Nephron progenitor cell (in vitro differentiated cells): Measurements from ENCODE around the gene EEF1A2.

Source experiments
- DNase-seq: peaks from one replicate; pipeline ENCODE4 v3.0.0; 2021
- H3K27ac Mint-ChIP-seq: 2 replicates; pipeline ENCODE4 v1.8.0; 2021; ENCODE audit warnings: mild to moderate bottlenecking, moderate library complexity, mixed read lengths
- H3K27me3 Mint-ChIP-seq: 2 replicates; pipeline ENCODE4 v1.8.0; 2021; ENCODE audit warnings: mild to moderate bottlenecking, low read depth, mixed read lengths; ENCODE audit not compliant: poor library complexity
- H3K36me3 Mint-ChIP-seq: 2 replicates; pipeline ENCODE4 v1.8.0; 2021; ENCODE audit warnings: low read depth, mixed read lengths
- H3K4me1 Mint-ChIP-seq: 2 replicates; pipeline ENCODE4 v1.8.0; 2021; ENCODE audit warnings: mixed read lengths
- H3K4me3 Mint-ChIP-seq: 2 replicates; pipeline ENCODE4 v1.8.0; 2021; ENCODE audit warnings: mild to moderate bottlenecking, moderate library complexity, mixed read lengths
- H3K9me3 Mint-ChIP-seq: 2 replicates; pipeline ENCODE4 v1.8.0; 2021; ENCODE audit warnings: mild to moderate bottlenecking, moderate library complexity, mixed read lengths
- TF ChIP-seq, protein P1 (sequence below): fragments of 200-600 bp; sonication (generic); IDR thresholded peaks from 2 replicates; pipeline ENCODE4 v1.5.0; 2021; ENCODE audit warnings: antibody characterized with exemption

EEF1A2 gene

DNA sequence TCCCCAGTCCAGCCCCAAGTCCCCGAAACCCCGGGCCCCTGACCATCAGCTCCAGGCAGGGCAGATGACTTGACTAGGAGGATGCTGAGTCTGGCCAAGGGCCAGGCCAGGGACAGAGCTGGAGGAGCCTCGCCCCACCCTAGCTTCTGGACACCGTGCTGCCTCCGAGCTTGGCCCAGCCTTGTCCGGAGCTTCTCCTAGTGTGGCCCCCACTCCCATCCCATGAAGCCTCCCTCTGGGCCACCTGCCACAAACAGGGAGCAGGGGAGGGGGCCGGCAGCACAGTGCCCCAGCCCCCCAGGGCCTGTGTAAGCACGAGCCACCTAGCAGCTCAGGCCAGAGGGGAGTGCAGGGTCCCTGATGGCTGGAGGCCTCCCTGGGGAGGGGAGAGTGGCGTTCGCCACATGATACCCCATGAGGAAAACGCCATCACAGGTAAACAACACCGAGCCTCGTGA is 5.3 kb downstream of the EEF1A2 start:
- no peak for DNase-seq
- H3K9me3 Mint-ChIP-seq: no peaks in the 10 kb centered on the region
- TF ChIP-seq, protein P1, sequence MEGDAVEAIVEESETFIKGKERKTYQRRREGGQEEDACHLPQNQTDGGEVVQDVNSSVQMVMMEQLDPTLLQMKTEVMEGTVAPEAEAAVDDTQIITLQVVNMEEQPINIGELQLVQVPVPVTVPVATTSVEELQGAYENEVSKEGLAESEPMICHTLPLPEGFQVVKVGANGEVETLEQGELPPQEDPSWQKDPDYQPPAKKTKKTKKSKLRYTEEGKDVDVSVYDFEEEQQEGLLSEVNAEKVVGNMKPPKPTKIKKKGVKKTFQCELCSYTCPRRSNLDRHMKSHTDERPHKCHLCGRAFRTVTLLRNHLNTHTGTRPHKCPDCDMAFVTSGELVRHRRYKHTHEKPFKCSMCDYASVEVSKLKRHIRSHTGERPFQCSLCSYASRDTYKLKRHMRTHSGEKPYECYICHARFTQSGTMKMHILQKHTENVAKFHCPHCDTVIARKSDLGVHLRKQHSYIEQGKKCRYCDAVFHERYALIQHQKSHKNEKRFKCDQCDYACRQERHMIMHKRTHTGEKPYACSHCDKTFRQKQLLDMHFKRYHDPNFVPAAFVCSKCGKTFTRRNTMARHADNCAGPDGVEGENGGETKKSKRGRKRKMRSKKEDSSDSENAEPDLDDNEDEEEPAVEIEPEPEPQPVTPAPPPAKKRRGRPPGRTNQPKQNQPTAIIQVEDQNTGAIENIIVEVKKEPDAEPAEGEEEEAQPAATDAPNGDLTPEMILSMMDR: no peak
- H3K4me1 Mint-ChIP-seq: no peaks in the 10 kb centered on the region
- peaks cover 82% of the 10 kb centered on the region for H3K27me3 Mint-ChIP-seq
- no peaks in the 10 kb centered on the region for H3K36me3 Mint-ChIP-seq
- no peak overlapping the region for H3K27ac Mint-ChIP-seq
- H3K4me3 Mint-ChIP-seq: no peak overlapping the region

DNA sequence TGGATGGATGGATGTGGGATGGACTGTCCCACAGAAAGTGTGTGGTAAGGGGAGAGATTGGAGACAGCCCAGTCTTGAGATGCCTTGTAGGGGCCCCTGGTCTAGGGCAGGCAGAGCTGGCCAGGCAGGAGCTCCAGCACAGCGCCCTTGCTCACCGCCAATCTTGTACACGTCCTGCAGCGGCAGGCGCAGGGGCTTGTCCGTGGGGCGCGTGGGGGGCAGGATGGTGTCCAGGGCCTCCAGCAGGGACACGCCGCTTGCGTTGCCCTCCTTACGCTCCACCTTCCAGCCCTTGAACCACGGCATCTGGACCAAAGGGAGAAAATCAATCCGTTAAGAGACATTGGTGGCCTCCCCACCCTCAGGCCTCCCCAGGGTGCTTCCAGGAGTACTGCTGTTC is 5.9 kb downstream of the EEF1A2 start:
- Mint-ChIP-seq H3K27ac (no peak overlapping the region), H3K4me1 (no peaks in the 10 kb centered on the region), H3K9me3 (no peaks in the 10 kb centered on the region), H3K4me3 (no peak overlapping the region), H3K36me3 (no peaks in the 10 kb centered on the region), H3K27me3 (peaks cover 82% of the 10 kb centered on the region)
- DNase-seq: no peak
- TF ChIP-seq, protein P1: no peak

DNA sequence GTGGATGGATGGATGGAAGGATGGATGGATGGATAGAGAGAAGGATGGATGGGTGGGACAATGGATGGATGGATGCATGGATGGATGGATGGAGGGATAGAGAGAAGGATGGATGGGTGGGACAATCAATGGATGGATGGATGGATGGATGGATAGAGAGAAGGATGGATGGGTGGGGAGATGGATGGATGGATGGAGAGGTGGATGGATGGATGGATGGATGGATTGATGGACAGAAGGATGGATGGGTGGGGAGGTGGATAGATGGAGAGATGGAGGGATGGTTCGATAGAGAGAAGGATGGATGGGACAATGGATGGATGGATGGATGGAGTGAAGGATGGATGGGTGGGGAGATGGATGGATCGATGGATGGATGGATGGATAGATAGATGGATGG is 6.4 kb downstream of the EEF1A2 start:
- H3K27ac Mint-ChIP-seq: no peak overlapping the region
- no peak overlapping the region for H3K4me3 Mint-ChIP-seq
- no peak for DNase-seq
- TF ChIP-seq, protein P1: no peak
- H3K4me1 Mint-ChIP-seq: no peaks in the 10 kb centered on the region
- no peaks in the 10 kb centered on the region for H3K9me3 Mint-ChIP-seq
- H3K27me3 Mint-ChIP-seq: peaks cover 82% of the 10 kb centered on the region
- no peaks in the 10 kb centered on the region for H3K36me3 Mint-ChIP-seq

DNA sequence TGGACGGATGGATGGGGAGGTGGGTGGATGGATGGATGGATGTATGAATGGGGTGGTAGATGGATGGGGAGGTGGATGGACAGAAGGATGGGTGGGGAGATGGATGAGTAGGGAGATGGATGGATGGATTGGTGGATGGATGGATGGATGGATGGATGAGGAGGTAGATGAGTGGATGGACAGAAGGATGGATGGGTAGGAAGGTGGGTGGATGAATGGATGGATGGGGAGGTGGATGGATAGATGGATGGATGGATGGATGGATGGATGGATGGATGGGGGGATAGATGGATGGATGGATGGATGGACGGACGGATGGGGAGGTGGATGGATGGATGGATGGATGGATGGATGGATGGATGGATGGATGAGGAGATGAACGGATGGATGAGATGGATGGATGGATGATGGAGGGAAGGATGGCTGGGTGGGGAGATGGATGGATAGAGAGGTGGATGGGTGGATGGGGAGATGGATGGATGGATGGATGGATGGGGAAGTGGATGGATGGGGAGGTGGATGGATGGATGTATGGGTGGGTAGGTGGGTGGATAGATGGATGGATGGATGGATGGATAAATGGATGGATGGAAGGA is 7.2 kb downstream of the EEF1A2 start:
- Mint-ChIP-seq H3K27ac (no peak overlapping the region), H3K4me1 (no peaks in the 10 kb centered on the region), H3K27me3 (peaks cover 82% of the 10 kb centered on the region), H3K36me3 (no peaks in the 10 kb centered on the region), H3K9me3 (no peaks in the 10 kb centered on the region), H3K4me3 (no peak overlapping the region)
- TF ChIP-seq, protein P1: no peak
- no peak for DNase-seq

DNA sequence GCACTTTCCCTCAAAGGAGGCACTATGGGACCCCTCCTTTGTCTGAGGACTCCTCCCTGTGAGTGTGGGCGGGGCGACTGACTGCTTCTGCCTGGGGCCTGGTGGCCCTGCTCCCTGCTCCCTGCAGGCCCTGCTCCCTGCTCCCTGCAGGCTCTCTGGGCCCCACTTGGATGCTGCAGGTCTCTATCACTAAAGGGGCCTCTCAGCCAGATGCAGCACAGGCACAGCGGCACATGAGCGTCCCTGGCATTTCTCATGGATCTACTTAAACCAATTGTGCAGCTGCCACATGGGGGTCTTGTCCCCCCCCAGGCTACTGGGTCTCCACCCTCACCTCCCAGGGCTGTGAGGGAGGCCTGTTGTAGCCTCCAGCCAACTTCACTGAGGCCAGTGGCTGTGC is 7.8 kb downstream of the EEF1A2 start:
- no peak overlapping the region for H3K27ac Mint-ChIP-seq
- no peaks in the 10 kb centered on the region for H3K36me3 Mint-ChIP-seq
- peaks cover 82% of the 10 kb centered on the region for H3K27me3 Mint-ChIP-seq
- TF ChIP-seq, protein P1: no peak
- no peak for DNase-seq
- no peaks in the 10 kb centered on the region for H3K4me1 Mint-ChIP-seq
- H3K4me3 Mint-ChIP-seq: no peak overlapping the region
- H3K9me3 Mint-ChIP-seq: peaks cover 3% of the 10 kb centered on the region

DNA sequence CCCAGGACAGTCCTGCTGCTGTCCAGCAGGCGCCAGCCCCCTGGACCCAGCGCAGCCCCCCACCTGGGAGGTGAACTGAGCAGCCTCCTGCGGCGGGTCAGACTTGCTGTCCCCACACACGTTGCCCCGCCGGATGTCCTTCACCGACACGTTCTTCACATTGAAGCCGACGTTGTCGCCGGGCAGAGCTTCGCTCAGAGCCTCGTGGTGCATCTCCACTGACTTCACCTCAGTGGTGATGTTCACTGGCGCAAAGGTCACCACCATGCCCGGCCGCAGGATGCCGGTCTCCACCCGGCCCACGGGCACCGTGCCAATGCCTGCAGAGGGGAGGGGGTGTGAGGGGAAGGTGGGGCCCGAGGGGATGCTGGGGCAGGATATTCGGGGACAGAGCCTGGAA is 8.5 kb downstream of the EEF1A2 start:
- Mint-ChIP-seq H3K9me3 (peaks cover 4% of the 10 kb centered on the region), H3K27me3 (peaks cover 76% of the 10 kb centered on the region), H3K36me3 (no peaks in the 10 kb centered on the region), H3K27ac (no peak overlapping the region), H3K4me1 (no peaks in the 10 kb centered on the region), H3K4me3 (no peak overlapping the region)
- TF ChIP-seq, protein P1: no peak
- DNase-seq: no peak
